GM18511 (cell line): ENCODE measurements around the gene RAP2C.

Source experiments
- ATAC-seq: cut with Tn5 transposase; IDR thresholded peaks from one replicate; pipeline ENCODE4 v1.9.1; 2021; ENCODE audit warnings: mild to moderate bottlenecking, moderate library complexity; ENCODE audit not compliant: unreplicated experiment

Gene RAP2C

DNA sequence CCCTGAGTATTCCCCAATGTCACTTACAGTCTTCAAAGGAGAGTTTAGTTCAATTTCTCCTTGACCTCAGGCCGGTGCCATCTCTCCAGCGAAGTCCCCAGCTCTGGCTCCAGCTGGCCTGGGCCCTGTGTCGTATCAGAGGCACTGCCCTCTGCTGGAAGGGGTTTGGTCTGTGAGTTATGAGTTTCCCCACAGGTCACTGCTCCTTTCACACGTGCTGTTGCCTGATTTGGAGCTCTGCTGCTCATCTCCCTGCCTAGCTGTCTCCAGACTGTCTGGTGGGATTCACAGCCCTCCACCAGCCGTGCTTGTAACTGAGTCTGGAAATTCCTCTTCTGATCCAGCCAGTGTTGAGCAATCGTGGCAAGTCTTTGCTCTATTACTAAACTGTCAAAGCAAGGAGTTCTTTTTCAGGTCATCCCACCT lies at the start of gene RAP2C:
Gene RAP2C (minus strand): TSS at position 105 of the 426 bp plus-strand sequence. CDS start 2,179 bp downstream, outside the sequence.
- peak; percentile 56 for ATAC-seq

DNA sequence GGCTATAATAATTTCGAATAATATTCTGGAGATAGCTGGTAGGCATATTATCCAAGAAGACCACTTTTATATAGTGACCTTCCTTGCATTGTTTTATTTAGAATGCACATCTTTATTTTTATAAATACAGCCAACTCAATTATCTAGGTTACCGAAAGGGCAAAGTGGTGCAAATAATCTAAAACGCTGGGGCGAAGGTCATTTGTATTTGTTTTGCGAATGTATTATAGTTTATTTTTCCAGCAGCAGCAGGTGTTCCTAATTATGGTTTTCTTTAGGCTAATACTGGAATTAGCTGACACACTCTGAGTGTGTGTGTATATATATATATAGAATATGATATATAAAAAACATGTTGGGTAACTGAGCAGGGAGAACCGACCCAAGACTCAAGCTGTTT lies 48.1 kb upstream of the RAP2C start:
- no peak for ATAC-seq

DNA sequence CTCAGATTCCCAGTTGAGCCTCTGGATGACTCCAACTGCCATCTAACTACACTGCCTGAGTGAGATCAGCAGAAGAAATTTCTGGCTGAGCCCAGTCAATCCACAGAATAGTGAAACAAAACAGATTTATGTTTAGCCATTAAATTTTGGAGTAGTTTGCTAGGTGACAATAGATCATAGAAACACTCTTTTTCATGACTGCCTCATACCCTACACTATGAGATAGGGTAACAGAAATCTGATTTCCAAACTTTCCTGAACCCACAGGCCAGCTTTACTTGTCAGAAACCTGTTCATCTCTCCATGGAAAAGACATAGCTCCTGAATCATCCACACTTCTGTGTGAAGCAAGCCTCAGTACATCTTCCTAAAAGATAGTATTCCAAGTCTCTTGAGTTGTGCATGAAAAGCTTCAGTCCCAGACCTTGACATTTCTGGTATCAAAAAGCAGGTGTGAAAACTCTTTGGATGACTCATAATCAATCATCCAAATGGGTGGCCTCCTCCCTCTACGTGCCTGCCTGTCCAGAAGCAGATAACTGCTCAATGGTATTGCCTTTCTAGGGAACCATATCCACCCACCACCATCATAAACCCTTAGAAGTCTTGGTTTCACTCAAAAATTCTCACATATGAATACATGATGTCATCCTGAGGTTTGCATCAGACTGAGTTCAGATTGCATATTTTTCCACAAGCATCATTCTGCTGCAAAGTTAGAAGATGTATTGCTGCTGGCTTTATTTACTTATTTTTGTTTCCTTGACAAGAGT lies 47.5 kb upstream of the RAP2C start:
- peak; percentile 76 for ATAC-seq

DNA sequence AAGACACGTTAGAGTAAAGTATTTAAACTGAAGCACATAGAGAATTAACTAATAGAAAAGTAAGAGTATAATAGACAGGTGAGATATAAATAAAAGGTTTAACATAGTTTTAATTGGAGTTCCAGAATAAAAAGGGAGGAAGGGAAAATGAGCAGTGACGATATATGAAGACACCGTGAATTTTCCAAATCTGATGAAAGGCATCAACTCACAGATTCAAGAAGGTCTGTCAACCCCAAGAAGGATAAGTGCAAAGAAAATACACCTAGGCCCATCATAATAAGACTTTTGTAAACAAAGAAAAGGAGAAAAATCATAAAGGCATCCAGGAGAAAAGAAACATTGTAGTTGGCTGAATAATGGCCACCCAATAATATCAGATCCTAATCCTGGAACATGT lies 43.9 kb upstream of the RAP2C start:
- no peak for ATAC-seq

DNA sequence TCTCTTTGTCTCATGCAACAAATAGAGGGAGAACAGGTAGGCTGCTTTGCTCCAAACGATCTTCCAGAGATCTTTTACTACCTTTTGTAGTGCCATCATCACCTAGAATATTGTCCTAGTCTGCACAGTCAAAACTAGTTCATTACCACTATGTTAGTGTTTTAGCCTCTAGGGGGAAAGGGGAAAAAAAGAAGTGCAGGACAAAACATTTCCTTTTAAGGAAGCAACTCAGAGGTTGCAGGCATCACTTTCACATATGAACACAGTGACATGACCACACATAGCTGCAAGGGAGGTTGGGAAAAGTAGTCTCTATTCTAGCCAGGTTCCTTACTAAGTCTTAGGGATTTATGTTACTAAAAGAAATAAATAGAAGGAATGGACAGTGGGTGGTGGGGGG lies 39.3 kb upstream of the RAP2C start:
- ATAC-seq: no peak

DNA sequence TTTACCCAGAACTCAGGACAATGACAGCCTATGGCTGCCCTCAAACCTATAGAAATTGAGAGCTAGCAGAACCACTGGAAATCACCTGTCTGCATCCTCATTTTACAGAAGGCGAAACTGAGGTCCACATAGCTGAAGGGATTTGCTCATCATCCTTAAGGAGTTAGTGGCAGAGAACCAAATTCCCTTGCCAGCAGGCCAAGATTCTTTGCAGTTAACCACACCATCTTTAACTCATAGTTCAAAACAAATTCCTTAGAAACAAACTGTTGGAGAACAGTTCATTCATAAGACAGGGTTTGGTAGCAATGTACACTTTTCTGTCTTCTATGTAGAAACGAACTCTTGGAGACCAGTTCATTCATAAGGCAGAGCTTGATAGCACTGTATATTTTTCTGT lies 37.9 kb upstream of the RAP2C start:
- ATAC-seq: no peak

DNA sequence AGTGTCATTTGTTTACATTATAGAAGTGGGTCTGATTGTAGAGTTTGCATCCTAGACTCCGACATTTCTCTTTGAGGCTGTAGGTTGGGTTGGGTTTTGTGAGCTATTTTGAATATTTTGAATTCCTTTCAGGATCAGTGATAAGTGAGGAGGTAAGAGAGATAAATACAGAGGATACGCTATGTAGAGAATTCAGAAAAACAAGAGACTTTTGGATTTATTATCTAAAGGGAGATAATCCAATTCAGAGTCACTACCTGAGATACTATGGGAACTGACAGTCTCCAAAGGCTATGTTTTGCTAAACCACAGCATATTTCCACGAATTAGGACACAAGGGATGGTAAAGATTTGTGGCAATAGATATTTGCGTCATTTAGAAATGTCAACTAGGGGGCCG lies 16.9 kb upstream of the RAP2C start:
- no peak for ATAC-seq

DNA sequence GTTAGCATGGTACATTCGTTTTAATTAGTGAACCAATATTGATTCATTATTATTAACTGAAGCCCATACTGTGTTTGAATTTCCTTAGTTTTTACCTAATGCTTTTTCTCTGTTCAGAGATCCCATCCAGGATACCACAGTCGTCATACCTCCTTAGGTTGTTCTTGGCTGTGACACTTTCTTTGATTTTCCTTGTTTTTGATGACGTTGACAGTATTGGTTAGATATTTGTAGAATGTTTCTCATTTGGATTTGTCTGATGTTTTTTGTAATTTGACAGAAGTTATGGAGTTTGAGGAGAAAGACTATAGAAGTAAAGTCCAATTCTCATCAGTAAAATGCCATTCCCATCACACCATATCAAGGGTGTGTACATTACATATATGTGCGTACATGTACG lies 16.2 kb upstream of the RAP2C start:
- no peak for ATAC-seq

DNA sequence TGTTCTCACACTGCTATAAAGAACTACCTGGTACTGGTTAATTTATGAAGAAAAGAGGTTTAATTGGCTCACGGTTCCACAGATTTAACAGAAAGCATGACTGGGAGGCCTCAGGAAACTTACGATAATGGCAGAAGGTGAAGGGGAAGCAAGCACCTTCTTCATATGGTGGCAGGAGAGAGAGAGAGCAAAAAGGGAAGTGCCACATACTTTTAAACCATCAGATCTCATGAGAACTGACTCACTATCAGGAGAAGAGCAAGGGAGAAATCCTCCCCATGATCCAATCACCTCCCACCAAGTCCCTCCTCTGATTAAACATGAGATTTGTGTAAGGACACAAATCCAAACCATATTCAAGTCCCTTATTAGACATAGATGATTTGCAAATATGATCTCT lies 12.3 kb upstream of the RAP2C start:
- ATAC-seq: no peak

DNA sequence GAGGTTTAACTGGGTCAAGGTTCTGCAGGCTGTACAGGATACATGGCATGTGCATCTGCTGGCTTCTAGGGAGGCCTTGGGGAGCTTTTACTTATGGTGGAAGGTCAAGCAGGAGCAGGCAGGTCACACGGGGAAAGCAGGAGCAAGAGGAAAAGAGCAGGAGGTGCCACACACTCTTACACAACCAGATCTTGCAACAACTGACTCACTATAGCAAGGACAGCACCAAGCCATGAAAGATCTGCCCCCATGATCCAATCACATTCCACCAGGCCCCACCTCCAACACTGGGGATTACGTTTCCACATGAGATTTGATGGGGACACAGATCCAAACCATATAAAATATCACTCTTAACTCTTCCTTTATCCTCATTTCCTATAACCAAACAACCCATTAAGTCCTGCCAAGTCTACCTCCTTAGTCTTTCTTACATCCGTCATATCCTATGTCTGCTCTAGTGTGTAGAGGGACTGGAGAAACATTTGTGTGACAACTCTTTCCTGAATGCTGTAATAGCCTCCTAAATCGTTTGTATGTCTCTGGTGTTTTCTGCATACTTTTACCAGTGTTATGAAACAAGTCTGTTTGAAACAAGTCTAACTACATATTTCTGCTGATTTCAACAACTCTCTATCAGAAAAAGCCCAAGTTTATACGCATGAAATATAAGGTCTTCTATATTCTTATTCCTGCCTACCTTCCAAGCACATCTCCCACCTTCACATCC lies 8.3 kb upstream of the RAP2C start:
- no peak for ATAC-seq

DNA sequence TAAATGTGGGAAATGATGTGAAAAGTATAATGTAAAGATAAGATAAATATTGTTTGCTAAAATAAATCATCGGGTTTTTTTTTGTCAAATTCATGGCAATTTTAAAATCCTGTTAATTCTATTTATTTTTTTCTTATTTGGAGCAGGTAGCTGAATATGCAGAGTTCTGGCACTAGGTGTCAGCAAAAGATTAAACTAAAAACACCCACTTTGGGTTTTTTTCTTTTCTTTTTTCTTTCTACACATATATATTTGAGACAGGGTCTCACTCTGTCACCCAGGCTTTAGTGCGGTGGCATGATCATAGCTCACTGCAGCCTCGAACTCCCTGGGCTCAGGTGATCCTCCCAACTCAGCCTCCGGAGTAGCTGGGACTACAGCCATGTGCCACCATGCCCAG lies 6.9 kb upstream of the RAP2C start:
- no peak for ATAC-seq

DNA sequence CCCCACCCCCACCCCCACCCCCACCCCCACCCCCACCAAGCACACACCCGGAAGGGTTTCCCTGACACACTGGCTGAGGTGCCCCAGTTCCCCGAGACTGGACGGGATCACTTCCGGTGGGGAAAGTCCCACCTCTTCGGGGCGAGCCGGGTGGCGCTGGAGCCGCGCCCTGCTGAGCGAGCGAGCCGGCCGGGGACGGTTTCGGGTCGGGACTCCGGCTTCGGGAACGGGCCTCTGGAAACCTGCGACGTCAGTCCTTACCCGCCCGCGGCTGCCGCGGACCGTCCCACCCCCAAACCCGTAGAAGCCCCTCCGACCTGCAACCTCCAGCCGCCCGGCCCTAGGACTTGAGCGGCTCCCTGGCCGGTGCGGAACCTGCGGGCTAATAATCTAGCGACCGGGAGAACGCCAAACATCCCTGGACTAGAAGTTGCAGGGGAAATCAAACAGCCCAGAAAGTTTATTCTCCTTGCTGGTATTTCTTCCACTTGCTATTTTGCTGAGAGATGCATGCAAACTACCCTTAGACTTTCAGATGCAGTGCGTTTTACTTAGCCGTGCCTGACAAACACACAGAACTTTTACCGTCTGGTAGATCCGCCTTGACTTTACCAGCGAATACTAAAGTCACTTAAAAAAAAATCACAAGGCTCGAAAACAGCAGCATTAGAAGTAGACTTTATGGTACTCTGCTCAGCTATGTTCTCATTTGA lies 991 bp downstream of the RAP2C start:
- ATAC-seq: peak; percentile 51

DNA sequence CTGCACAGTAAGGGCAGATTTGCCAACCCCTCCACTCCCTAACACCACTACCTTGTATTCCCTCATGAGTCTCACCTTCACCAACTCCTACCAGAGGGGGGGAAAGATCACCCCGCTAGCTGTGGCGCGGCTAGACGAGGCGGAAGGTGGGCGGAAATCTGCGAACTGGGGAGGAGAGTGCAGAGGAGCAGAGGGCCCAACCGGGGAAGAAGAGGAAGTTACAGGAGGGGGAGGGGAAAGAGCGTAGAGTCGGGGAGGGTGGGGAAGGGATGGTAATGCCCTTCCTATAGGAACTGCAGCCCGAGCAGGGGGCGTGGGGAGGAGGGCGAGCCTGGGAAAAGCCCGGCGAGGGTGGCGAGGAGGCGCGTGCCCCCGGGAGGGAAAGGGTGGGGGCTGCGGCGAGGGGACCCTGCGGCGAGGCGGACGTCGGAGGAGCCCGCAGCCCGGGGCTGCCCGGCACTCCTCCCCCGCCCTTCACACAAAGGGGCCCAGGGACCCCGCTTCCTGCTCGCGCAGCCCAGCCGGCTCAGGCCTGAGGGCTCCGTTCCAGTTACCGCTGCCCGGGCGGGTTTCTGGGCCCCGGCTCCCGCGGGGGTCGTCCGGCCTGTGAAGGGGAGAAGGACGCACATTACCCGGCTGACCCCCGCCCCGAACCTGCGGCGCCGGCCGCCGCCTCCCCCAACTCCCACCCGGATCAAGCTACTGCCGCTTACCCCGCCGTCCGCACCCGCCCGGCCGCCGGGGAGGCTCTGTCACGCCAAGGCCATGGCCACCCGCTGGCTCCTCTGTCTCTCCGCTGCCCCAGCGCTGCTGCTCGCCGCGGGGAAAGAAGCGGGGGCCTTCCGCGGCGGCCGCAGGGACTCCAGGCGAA lies 1.8 kb downstream of the RAP2C start:
- ATAC-seq: peak; percentile 76

DNA sequence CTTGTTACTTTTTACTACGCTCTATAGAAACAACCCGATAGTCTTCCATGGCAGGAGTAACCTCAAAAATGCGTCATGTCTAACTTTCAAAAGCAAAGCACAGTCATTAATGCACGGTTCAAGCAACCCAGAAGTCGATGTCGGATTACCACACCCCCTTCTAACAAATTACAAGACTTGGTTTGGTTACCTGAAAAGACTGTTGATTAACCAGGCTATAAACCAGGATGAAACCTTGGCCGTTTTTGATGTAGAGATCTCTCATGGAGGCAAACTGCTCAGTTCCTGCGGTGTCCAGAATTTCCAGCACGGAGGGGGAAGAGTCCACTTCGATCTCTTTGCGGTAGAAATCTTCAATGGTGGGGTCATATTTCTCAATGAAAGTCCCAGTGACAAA lies 2.4 kb downstream of the RAP2C start:
- ATAC-seq: peak; percentile 17

DNA sequence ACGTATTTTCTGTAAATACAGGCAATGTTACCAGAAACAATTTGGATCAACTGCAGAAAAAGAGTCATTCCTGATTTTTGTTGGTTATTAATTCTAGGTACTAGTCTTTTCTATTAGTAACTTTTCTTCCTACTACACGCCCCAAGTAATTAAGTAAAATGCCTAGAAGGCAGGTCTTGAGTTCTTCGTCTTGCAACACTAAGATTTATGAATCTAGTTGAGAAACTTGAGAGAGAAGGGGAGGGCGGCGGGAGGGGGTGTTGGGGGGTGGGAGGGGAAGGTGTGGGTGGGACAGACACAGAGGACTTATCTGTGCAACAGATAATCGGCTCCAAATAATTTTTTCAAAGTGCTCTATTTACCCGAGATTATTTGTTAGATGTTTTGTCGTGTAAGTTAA lies 3.0 kb downstream of the RAP2C start:
- ATAC-seq: no peak

DNA sequence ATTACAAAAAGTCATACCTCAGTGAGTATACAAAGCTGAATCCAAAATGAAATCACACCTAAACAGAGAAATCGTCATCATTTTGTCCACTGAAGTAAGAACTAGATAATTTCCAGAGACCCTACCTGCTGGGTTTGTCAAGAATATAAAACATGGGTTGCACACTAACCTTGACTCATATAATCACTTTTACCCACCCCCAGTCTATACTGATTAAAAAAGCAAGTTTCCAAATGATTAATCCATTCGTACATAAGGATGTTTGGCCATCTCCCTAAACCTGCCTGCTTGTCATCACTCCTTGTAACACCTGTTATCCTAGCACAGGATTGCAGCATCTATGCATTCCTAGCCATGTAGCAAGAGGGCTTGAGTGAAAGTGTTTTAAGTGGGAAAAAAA lies 4.7 kb downstream of the RAP2C start:
- ATAC-seq: no peak

DNA sequence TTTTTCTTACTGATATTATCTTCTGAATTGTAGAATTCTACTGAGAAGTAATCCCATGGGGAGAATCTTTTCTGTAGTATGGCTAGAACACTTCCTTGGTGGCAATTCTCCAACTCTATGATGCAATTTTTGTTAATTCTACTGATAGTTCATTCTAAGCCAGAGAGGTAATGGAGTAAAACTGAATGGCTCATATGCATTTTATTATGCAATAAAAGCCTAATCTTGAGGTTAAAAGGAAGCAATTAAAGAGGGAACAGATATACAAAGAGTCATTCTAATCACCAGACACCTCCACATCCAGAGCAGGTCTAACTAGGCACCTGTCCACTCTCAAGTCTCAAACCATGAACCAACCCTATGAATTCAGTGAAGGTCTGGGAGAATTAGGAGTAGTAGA lies 9.7 kb downstream of the RAP2C start:
- no peak for ATAC-seq

DNA sequence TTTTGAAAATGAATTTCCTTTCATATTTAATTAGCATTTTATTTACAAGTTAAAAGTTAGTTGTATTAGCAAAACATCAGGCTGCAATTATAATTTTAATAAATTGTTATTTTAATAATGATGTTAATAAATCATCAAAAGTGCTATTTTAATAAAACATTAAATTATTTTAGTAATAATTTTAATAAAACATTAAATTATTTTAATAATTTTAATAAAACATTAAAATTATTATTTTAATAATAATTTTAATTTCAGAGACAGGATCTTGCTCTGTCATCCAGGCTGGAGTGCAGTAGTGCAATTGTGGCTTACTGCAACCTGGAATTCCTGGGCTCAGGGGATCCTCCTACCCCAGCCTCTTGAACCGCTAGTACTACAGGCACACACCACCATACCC lies 10.8 kb downstream of the RAP2C start:
- ATAC-seq: no peak

DNA sequence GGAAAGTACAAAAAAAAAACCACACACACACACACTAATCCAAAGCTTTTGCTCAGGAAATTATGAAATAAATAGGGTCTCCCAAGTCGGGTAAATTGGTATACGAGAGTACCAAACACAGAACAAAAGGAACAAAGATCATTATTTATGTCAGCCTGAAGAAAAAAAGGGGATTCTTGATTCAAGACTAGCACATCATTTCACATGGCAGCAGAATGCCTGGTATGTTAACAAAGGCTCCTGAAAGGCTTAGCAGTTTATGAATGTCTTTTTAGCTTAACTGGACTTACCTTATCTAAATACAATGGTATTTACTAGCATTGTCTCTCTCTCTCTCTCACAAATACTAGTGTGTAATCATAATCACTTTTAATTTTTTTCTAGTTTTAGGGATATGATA lies 11.3 kb downstream of the RAP2C start:
- no peak for ATAC-seq

DNA sequence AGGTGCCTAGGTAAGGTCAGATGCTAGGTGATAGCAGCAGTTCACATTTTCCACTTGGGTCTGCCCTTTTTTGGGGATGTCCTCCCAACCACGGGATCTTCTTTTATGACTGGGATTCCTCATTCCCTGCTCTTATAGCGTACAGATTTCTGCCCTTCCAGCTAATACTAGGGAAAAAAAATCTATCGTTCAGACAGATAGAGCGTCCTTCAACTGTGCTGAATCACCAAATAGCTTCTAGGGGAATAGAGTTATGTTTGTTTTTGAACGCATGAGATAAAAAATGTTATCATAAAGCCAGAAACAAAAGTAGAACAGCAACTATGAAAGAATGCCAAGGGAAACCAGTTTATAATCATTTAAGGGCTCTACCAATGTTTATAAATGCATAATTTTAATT lies 13.0 kb downstream of the RAP2C start:
- ATAC-seq: no peak

DNA sequence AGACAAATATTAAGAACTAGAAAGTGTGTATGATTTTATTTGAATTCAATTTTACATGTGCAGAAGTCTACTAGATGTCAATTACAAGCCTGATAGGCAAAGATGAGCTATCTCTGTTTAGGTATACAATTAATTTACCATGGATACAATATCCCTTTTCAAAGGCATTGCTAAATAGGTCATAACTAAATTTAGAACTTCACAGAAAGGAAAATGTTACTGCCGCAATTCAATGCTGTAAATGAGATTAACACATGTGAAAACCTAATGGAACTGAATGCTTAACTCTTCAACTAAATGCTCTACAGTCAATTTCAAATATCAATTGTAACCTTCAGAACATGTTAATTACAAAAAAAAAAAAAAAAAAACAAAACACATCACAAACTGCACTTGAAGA lies 14.6 kb downstream of the RAP2C start:
- no peak for ATAC-seq
